ENCODE results near the gene PTPRZ1. TPM values are rescaled to one million over a fixed set of nuclear protein-coding genes. Genes with fewer than 3 reads are reported as not detected.

Gene PTPRZ1
- total and polyA plus RNA-seq, 2 of the 8 experiments (the other 6 are each of a cell fraction or from before 2014, with no cell fraction given): 112 to 135 TPM

- TF ChIP-seq CHD7 (IDR thresholded peaks at IDR 0.05; ENCODE audit: insufficient replicate concordance, low read length) (peak; percentile 22), RAD21 (IDR thresholded peaks at IDR 0.05 in 1 of 2, conservative IDR thresholded peaks at IDR 0.05 in 1 of 2; ENCODE audit: low read depth in 2 of 2, low read length in 2 of 2) (peak; percentile 92 to 94), KDM4A (IDR thresholded peaks at IDR 0.05; ENCODE audit: low read depth, low read length, severe bottlenecking) (no peak), CTCF (IDR thresholded peaks at IDR 0.05; ENCODE audit: control extremely low read depth in 1 of 3, insufficient read depth in 1 of 3, low read depth in 1 of 3, low read length in 3 of 3) (peak; percentile 43 to 82 (median 75))
Observed at GRCh38 chr7:121994625-121995410, 121.9 kb downstream of the PTPRZ1 start (continued).

Data from H1 (cell line).